GM21786 (cell line): ENCODE data around the gene STUM.
"Not testable (repeated sequence)": the region's sequence is repeated elsewhere in the genome, so short reads cannot be mapped to it uniquely, and the experiment has no call there.

ENCODE experiments used
- ATAC-seq: cut with Tn5 transposase; IDR thresholded peaks from one replicate; pipeline ENCODE4 v1.9.1; 2021; ENCODE audit not compliant: unreplicated experiment

The STUM gene

DNA sequence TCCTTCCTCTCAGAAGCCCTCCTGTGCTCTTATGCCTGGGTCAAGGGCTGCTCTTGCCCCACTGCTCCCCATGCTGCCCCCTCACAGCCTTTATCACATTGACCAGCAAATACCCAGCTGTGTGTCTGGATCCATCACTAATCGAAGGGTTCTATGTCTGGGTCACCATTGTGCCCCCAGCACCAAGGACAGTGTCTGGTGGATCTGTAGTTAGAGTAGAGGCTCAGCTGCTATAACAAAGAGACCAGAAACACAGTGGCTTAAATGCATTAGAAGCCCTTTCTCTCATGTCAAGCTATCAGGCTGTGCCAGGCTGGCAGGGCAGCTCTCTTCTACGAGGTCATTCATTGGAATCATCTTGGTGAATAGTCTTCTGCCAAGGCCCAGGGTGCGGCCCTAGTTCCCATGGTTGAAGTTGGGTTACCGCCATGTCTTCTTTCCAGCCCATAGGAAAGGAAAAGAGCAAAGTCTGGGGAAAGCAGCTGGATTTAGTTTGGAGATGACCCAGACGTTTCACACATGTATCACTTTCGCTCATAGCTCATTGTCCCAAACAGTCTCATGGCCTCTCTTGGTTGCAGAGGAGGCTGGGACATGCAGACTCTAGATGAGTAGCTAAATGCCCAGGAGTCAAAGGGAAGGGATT, 32.2 kb downstream of the STUM start:
- ATAC-seq: no peak

DNA sequence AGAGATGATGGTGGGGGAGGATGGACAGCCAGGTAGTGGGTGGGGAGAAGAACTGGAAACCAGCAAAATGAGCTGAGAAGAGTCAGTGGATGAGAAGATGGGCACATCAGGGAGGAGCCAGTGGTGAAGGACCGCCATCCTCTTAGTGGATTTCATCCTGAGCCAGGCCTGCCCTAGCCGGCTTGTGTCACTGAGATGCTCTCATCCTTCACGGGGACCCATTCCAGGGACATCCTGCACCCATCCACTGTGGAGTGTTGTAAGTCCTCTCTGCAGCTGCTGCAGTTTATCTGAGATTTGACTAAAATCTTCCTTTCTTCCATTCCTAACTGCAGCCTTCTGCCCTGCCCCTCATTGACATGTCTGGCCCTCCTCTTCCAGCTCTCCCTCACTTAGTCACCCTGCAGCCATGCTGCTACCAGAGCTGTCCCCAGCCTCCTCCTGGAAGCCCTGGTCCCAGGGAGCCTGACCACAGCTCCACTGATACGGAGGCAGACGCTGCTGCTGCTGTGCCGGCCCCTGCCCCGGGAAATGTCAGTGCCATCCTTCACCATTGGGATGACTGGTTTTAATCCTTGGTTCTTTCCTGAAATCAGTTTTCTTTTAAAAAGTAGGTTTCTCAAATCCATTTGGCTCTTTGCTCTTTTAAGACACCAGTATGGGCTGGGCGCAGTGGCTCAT, 33.2 kb downstream of the STUM start:
- no peak for ATAC-seq

DNA sequence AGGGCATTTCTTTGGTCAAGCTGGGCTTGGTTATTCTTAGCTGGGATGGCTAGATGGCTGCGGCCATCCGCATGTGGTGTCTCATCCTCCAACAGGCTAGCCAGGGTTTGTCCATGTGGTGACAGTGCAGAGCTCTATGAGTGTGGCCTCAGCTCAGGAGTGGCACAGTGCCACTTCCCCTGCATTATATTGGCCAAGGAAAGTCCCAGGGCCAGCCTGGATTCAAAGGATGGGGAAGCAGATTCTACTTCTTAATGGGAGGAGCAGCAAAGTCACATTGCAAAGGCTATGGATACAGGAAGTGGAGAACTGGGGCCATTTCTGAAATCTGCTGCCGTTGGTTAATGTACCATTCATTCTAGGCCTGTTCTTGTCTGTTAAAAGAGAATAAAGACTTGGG, 34.4 kb downstream of the STUM start:
- ATAC-seq: no peak

- ATAC-seq: no peak
Measured at GRCh38 chr1:226584164-226584563, 35.6 kb downstream of the STUM start.

GRCh38 chr1:226586116-226586515, 37.6 kb downstream of the STUM start:
- no peak for ATAC-seq

DNA sequence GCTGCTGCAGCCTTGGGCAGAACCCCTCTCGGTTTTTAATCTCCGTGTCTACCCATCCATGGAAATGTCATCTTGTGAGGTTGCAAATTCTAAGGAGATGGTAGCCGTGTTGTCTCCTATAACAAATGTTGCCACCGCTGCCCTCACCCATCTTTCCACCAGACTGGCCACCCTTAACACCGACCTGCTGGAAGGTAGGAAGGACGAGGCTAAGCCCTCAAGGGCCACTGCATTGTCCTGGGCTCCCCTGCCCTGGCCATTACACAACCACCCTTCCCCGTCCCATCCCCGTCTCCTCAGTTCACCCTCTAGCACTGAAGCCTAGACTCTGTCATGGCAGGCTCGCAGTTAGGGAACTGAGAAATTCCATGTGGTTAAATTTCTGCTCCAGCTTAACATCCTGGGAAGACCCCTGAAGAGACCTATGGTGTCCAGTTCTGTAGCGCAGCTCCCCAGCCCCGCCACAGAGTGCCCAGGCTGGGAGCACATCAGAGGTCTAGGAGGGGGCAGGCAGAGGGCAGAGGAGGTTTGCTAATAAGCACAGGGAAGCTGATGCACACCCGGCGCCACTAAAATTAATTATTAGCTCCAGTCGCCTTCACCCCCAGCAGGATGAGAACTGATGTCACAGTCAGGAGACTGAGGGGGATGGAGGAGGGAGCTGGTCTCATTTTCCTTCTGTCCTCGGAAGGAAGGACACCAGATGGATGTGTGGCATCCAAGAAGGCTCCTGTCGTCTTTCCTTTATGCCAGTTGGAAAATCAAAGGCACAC, 38.3 kb downstream of the STUM start:
- ATAC-seq: no peak

DNA sequence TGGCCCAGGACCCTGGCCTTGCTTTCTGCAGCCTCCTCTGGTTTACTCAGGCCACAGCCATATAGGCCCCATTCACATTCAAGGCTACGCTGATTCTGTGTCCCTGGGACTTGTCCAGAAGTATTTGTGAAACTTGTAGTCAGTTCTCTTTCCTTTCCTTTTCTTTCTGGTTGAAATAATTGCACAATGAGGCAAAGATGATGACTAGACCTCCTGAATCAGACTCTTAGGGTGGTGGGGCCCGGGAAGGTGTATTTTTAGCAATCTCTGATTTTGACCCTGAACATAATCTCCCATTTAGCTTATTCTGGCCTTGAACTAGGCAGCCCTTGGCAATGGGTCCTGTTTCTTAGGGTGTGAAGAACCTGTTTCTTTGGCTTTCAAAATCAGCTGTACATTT, 39.9 kb downstream of the STUM start:
- no peak for ATAC-seq

- ATAC-seq: no peak
Measured at GRCh38 chr1:226589008-226589733, 40.6 kb downstream of the STUM start.

DNA sequence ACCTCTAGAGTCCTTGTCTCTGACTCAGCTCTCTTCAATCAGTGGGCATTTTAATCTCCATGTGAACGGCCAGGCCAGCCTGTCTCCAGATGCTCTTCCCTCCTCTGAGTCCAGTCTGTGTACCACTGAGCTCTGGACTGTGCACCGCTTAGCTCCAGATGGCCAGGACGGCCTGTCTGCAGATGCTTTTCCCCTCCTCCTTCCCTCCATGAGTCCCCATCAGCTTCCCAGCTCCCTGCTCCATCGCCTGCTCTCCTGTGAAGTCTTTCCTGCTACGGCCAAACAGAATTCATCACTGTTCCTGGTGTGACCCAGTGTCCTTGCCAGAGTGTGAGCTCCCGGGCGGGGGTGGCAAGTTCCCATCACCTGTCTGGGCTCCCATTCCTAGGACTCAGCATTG, 42.0 kb downstream of the STUM start:
- ATAC-seq: no peak

GRCh38 chr1:226593541-226593940, 45.0 kb downstream of the STUM start:
- no peak for ATAC-seq

DNA sequence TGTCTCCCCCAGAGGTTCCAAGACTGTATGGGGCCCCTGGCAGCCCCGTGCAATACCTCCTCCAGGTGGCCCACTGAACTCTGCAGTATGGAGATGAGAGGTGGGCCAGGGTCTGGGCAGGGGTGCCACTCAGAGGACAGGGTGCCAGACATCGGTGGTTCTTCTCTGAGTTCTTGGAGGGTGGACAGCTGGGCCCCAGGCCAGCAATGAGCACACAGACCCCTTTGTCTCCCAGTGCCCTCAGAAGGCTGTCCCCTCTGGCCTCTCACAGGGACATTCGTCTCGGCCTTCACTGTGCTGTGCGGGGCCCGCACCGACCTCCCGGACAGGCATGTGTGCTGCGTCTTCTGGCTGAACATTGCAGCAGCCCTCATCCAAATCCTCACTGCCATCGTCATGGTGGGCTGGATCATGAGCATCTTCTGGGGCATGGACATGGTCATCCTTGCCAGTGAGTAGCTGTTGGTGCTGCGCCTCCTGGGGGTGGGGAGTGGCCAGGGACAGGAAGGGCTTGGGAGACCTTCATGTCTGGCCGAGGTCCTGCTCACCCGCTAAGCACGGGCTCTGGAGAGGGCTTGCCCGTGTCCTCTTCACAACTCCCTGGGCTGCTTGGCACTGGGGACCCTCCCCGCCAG, 48.1 kb downstream of the STUM start:
- ATAC-seq: no peak

DNA sequence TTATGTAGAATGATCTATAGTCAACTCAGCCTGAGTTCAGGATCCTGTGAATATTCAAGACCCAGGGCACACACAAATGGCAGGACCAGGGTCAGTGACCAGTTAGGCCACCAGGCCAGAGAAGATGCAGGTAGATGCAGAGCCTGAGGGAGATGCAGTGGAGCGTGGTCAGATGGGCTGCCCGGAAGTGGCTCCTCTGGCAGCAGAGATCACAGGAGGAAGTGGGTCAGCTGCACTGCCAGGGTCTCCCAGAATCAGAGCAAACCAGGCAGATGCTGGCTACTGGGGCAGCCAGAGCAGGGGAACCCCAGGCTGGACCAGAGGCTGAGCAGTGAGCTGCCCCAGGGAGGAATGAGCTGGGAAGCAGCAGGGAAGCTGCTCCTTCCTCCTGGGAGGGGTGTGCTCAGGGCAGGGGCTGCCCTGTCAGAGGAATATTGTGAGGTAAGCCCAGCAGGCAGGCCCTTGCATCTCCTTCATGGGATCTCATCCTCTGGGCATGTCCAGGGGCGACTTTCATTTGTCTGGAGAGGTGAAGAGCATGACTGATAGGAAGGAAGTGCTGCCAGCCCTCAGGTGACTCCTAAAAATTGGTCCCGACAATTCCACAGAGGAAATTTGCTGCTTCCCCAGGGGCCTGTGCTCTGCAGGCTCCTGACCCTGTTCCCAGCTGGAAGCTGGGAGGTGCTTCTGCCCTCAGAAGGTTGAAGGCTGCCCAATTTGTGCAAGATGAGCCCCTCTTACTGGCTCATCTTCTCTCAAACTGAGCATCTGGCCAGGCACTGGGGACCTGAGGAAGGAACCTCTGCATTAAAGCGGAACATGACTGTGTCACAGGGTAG, 49.3 kb downstream of the STUM start:
- no peak for ATAC-seq

- ATAC-seq: no peak
Measured at GRCh38 chr1:226598455-226598849, 49.9 kb downstream of the STUM start.

DNA sequence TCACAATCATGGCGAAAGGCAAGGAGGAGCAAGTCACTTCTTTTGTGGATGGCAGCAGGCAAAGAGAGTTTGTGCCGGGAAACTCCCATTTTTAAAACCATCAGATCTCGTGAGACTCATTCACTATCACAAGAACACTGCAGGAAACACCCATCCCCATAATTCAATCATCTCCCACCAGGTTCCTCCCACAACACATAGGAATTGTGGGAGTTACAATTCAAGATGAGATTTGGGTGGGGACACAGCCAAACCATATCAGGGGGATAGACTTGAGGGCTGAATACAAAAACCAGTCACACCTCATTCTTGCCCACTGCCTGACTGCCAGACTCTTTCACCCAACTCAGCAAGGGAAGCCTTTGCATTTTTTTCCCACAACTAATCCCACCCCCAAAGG, 50.4 kb downstream of the STUM start:
- not testable (repeated sequence) for ATAC-seq

DNA sequence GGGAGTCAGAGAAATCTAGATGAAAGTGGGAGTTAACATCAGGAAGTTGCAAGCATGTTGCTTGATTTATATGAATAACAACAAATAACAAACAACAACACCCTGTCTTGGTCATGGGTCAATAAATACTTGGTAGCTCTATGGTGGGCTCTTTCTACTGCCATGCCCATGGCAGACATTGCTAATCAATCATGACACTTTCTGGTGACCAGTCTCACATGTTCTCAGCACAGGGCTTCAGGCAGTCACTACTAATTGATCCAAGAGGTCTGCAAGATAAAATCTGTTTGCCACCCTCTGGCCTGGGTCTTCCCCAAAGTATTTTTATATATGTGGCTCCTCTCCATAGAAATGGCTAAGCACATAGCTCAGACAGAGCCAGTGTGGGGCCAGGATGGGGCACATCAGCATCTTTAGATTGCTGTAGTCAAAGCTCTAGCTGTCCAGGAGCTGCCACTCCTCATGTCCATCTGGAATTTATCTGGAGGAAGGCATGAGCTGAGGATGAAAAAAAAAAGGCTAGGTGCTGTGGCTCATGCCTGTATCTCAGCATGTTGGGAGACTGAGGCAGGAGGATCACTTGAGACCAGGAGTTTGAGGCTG, 51.2 kb downstream of the STUM start:
- ATAC-seq: no peak

DNA sequence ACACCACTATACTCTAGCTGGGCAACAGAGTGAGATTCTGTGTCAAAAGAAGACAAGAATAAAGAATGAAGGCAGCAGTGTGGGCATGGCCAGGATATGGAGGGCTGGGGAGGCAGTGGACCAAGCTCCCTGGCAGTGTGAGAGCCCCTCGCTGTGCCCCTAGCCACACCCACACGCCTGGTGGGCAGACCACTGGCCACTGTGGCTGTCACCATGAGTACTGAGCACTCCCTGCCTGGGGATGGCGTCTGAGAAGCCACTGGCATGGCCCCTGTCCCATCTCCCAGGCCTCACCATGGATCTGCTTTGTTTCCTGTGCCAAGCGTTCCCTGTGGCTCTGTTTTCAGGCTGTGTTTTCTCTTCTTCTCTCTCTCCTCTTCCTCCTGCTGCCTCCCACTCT, 51.7 kb downstream of the STUM start:
- no peak for ATAC-seq

GRCh38 chr1:226601456-226601855, 52.9 kb downstream of the STUM start:
- no peak for ATAC-seq

GRCh38 chr1:226602186-226603021, 53.8 kb downstream of the STUM start:
- ATAC-seq: no peak
